Right atrium auricular region (tissue), 2 donors: ENCODE measurements around the gene PARP4. TPM values are rescaled to one million over a fixed set of nuclear protein-coding genes. Genes with fewer than 3 reads are reported as not detected.

Experiments
- DNase-seq: peaks from one replicate; pipeline ENCODE4 v3.0.0-alpha.2; 2019; ENCODE audit warnings: low spot score
- H3K27ac ChIP-seq, 2 donors: fragments of 200-600 bp; sonication (generic); 1 replicate in 1 of 2; 2 replicates in 1 of 2; pipeline ENCODE4 v1.5.1; 2016 to 2019
- H3K27me3 ChIP-seq, 2 donors: fragments of 200-600 bp; sonication (generic); one replicate each; pipeline versions ENCODE4 v1.5.1 to v1.6.0; 2017 to 2019
- H3K36me3 ChIP-seq: fragments of 200-600 bp; sonication (generic); one replicate; pipeline ENCODE4 v1.5.1; 2016
- H3K4me1 ChIP-seq, 2 donors: fragments of 200-600 bp; sonication (generic); one replicate each; pipeline versions ENCODE4 v1.5.1 to v1.6.0; 2017 to 2019
- H3K4me3 ChIP-seq, 2 donors: fragments of 200-600 bp; sonication (generic); 1 replicate in 1 of 2; 2 replicates in 1 of 2; pipeline ENCODE4 v1.5.1; 2017 to 2019; ENCODE audit warnings: mild to moderate bottlenecking in 1 of 2, moderate library complexity in 1 of 2
- H3K9me3 ChIP-seq, 2 donors: fragments of 200-600 bp; sonication (generic); one replicate each; pipeline ENCODE4 v1.5.1; 2019
- CTCF ChIP-seq, 2 donors: fragments of 200-600 bp; sonication (generic); IDR thresholded peaks; one replicate each; pipeline ENCODE4 v1.5.1; 2019; ENCODE audit warnings: antibody characterized with exemption in 2 of 2
- total RNA-seq, 2 donors: library from RNA; depleted of rRNA; stranded (reverse); fragments of >200 nt; gene quantifications; one replicate each; pipeline ENCODE4 v1.1.0, GENCODE V29; 2016

PARP4 gene
- total RNA-seq, 2 donors from 2014 or later: 21.2 to 22.1 TPM

GRCh38 chr13:24520733-24521132, 8.2 kb upstream of the PARP4 start:
- no peak for TF ChIP-seq CTCF (IDR thresholded peaks at IDR 0.05)
- H3K36me3 ChIP-seq: no peaks in the 10 kb centered on the region
- H3K4me3 ChIP-seq: no peak overlapping the region
- no peaks in the 10 kb centered on the region for H3K9me3 ChIP-seq
- no peak overlapping the region for H3K27ac ChIP-seq
- H3K27me3 ChIP-seq: no peaks in the 10 kb centered on the region
- DNase-seq: no peak
- H3K4me1 ChIP-seq: no peaks in the 10 kb centered on the region

GRCh38 chr13:24516919-24517318, 4.3 kb upstream of the PARP4 start:
- no peak overlapping the region for H3K4me3 ChIP-seq
- DNase-seq: no peak
- no peaks in the 10 kb centered on the region for H3K9me3 ChIP-seq
- no peak overlapping the region for H3K27ac ChIP-seq
- peaks cover 0 to 6% of the 10 kb centered on the region in 2 donors for H3K4me1 ChIP-seq
- H3K36me3 ChIP-seq: no peaks in the 10 kb centered on the region
- H3K27me3 ChIP-seq: no peaks in the 10 kb centered on the region
- TF ChIP-seq CTCF (IDR thresholded peaks at IDR 0.05): no peak

GRCh38 chr13:24512908-24513213, 283 bp upstream of the PARP4 start:
- H3K9me3 ChIP-seq: no peaks in the 10 kb centered on the region

GRCh38 chr13:24511816-24512196, 772 bp downstream of the PARP4 start:
- peak overlapping the region; percentile 73 to 87 for H3K4me3 ChIP-seq
- H3K36me3 ChIP-seq: no peaks in the 10 kb centered on the region
- H3K27me3 ChIP-seq: no peaks in the 10 kb centered on the region
- H3K9me3 ChIP-seq: no peaks in the 10 kb centered on the region
- no peak for DNase-seq
- H3K4me1 ChIP-seq: peaks cover 0 to 19% of the 10 kb centered on the region in 2 donors
- TF ChIP-seq CTCF (IDR thresholded peaks at IDR 0.05): no peak
- H3K27ac ChIP-seq: peak overlapping the region; percentile 76 to 87

More at GRCh38 chr13:24512908-24513213, 283 bp upstream of the PARP4 start:
- TF ChIP-seq CTCF (IDR thresholded peaks at IDR 0.05): no peak
- no peak for DNase-seq
- Histone ChIP-seq H3K36me3 (no peaks in the 10 kb centered on the region), H3K27me3 (no peaks in the 10 kb centered on the region), H3K27ac (peak overlapping the region; percentile 76 to 87), H3K4me1 (peaks cover 0 to 19% of the 10 kb centered on the region in 2 donors), H3K4me3 (peak overlapping the region; percentile 73 to 87)

GRCh38 chr13:24511019-24511815, 1.4 kb downstream of the PARP4 start:
- H3K4me1 ChIP-seq: peaks cover 0 to 19% of the 10 kb centered on the region in 2 donors
- H3K27ac ChIP-seq: peak overlapping the region; percentile 76 to 87
- no peak for TF ChIP-seq CTCF (IDR thresholded peaks at IDR 0.05)
- no peaks in the 10 kb centered on the region for H3K36me3 ChIP-seq
- H3K9me3 ChIP-seq: no peaks in the 10 kb centered on the region
- peak overlapping the region; percentile 73 to 87 for H3K4me3 ChIP-seq
- no peak for DNase-seq
- H3K27me3 ChIP-seq: no peaks in the 10 kb centered on the region
